Esophagus muscularis mucosa (tissue), 4 donors: Measurements from ENCODE around the gene ZEB2. TPM values are rescaled to one million over a fixed set of nuclear protein-coding genes. Genes with fewer than 3 reads are reported as not detected.
A peak's percentile ranks its signal among the peaks of the same experiment; 100 is the strongest.

Experiments
- DNase-seq: peaks from one replicate; pipeline ENCODE4 v3.0.0-alpha.2; 2017; ENCODE audit errors: extremely low spot score
- H3K27ac ChIP-seq, 4 donors: fragments of 200-600 bp; sonication (generic); replicated peaks in 1 of 4; 1 replicate in 3 of 4; 2 replicates in 1 of 4; pipeline ENCODE4 v1.5.1; 2016 to 2019; ENCODE audit warnings: mild to moderate bottlenecking in 1 of 4
- H3K27me3 ChIP-seq, 4 donors: fragments of 200-600 bp; sonication (generic); one replicate each; pipeline versions ENCODE4 v1.5.1 to v1.6.0; 2016 to 2019
- H3K36me3 ChIP-seq, 4 donors: fragments of 200-600 bp; sonication (generic); one replicate each; pipeline ENCODE4 v1.5.1; 2016 to 2019
- H3K4me1 ChIP-seq, 4 donors: fragments of 200-600 bp; sonication (generic); one replicate each; pipeline ENCODE4 v1.5.1; 2016 to 2019
- H3K4me3 ChIP-seq, 4 donors: fragments of 200-600 bp; sonication (generic); 1 replicate in 2 of 4; 2 replicates in 2 of 4; pipeline ENCODE4 v1.5.1; 2016 to 2019; ENCODE audit warnings: mild to moderate bottlenecking in 4 of 4, moderate library complexity in 1 of 4
- H3K9me3 ChIP-seq, 4 donors: fragments of 200-600 bp; sonication (generic); 1 replicate in 3 of 4; 2 replicates in 1 of 4; pipeline ENCODE4 v1.5.1; 2016 to 2019
- CTCF ChIP-seq, 3 experiments: fragments of 200-600 bp in 2 of 3; fragments of 450-650 bp in 1 of 3; sonication (generic) in 2 of 3; IDR thresholded peaks; one replicate each; pipeline ENCODE4 v1.5.1; 2017 to 2019; ENCODE audit warnings: antibody characterized with exemption in 3 of 3, mild to moderate bottlenecking in 2 of 3, moderate library complexity in 1 of 3
- EP300 ChIP-seq: sonication (generic); formaldehyde crosslinking; IDR thresholded peaks from one replicate; pipeline ENCODE4 v1.6.1; 2017; ENCODE audit warnings: antibody characterized with exemption
- POLR2A ChIP-seq: fragments of 450-650 bp; IDR thresholded peaks from one replicate; pipeline ENCODE4 v1.6.1; 2017; ENCODE audit warnings: antibody characterized with exemption, moderate library complexity, mild to moderate bottlenecking, low read depth
- POLR2AphosphoS5 ChIP-seq, 2 donors: sonication (generic); formaldehyde crosslinking; IDR thresholded peaks; one replicate each; pipeline ENCODE4 v1.6.1; 2017; ENCODE audit warnings: antibody characterized with exemption in 2 of 2
- WGBS: methylation state at CpG from one replicate; pipeline ENCODE4 v1.1.5; 2018; 5-methylcytosine and 5-hydroxymethylcytosine counted together
- intact Hi-C: fragments of 100-400 bp; cut with DNase I; formaldehyde crosslinking; loops from one replicate; pipeline ENCODE4 v1.15.1; 2023
- total RNA-seq, 4 donors: library from RNA; depleted of rRNA; stranded (reverse); fragments of >200 nt; gene quantifications; one replicate each; pipeline versions ENCODE4 v1.1.0 to v1.2.1, GENCODE V29; 2016

The ZEB2 gene
- total RNA-seq, 4 donors from 2014 or later = 41.2 to 68.3 (median 55.7) TPM

- H3K27me3 ChIP-seq = peaks cover 0 to 88% (median 20%) of the 10 kb centered on the region in 4 donors
- peak overlapping the region; percentile 87 to 90 (median 89) for H3K27ac ChIP-seq
- H3K4me1 ChIP-seq = peaks cover 20 to 38% (median 27%) of the 10 kb centered on the region in 4 donors
- H3K36me3 ChIP-seq = no peaks in the 10 kb centered on the region
- intact Hi-C loops = loop anchor here (10.0 kb wide), 1 partner anchor 60 kb away; no protein-coding TSS in a partner anchor
- 34% methylated on average over 4 of the region's 4 CpGs for WGBS
- DNase-seq = no peak
- peak overlapping the region; percentile 64 to 82 (median 69) for H3K4me3 ChIP-seq
- no peaks in the 10 kb centered on the region for H3K9me3 ChIP-seq
- TF ChIP-seq EP300 (no peak), POLR2A (no peak), POLR2AphosphoS5 (IDR thresholded peaks at IDR 0.05) (no peak), CTCF (IDR thresholded peaks at IDR 0.05) (no peak)
These were observed 4.7 kb downstream of the ZEB2 start for GRCh38 chr2:144515099-144515695.

DNA sequence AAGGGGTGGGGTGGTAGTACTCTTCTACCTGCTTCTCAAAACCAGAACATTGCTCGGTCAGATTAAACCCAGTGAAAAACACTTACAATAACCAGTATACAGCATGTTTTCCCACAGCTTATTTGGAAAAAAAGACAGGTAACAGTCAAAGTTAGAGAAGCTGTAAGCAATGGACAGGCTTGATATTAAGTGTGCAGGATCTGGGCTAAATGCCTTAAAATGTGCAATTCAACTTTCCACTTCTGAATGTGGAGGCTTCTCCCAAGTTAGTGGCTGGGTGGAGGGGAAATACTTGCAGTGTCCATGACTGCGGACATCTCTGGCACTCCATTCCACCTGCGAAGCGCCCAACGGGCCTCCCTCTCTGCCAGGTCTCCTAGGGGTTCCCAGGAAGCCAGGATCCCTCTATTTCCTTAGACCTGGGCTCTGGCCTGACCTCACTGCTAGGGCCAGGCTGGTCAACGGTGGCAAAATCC lies 5.3 kb downstream of the ZEB2 start:
- Histone ChIP-seq H3K9me3 (no peaks in the 10 kb centered on the region), H3K4me3 (peak overlapping the region; percentile 64 to 82 (median 69)), H3K4me1 (peaks cover 20 to 33% (median 27%) of the 10 kb centered on the region in 4 donors), H3K36me3 (no peaks in the 10 kb centered on the region), H3K27ac (peak overlapping the region; percentile 87 to 90 (median 89)), H3K27me3 (peaks cover 0 to 84% (median 17%) of the 10 kb centered on the region in 4 donors)
- DNase-seq = no peak
- WGBS = 57% methylated on average over 6 of the region's 6 CpGs
- TF ChIP-seq POLR2A (no peak), POLR2AphosphoS5 (IDR thresholded peaks at IDR 0.05) (no peak), EP300 (no peak), CTCF (IDR thresholded peaks at IDR 0.05) (no peak)
- intact Hi-C loops = loop anchor here (5.0 to 10.0 kb wide), 2 partner anchors 60 to 182 kb away; a partner anchor contains a TSS

DNA sequence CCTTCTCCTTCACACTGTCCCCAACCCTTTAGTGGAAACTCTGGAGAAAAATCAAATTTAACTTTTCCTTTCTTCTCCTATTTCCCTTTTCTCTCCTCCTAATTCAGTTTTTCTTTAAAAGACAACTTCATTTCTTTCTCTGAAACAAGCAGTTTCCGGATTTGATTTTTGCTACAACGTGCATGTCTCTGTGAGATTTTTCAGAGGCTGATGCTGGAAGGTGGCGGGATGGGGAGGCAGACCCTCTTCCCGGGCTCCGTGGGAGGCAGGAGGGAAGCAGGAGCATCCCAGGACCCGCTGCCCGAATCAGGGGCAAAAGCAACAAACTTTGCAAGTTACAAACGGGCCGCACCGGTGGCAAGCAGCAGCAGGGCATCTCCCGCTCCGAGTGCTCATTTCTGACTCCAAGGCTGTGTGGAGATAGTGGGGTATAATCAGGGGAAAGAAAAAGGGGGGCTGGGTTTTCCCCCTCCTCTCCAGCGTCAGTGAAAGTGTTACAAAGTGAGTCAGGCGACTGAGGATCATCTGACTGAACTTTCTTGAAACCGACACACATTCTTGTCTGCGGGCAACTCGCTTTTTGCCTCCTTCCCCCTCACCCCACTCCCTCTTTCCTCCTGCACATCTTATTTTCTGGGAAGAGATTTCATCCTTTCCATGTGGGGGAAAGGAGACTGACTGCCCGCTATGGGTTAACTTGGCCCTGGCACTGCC lies 6.4 kb downstream of the ZEB2 start:
- no peak for DNase-seq
- H3K9me3 ChIP-seq = no peaks in the 10 kb centered on the region
- peaks cover 0 to 73% (median 11%) of the 10 kb centered on the region in 4 donors for H3K27me3 ChIP-seq
- intact Hi-C loops = loop anchor here (5.0 to 10.0 kb wide), 2 partner anchors 59 to 181 kb away; a partner anchor contains a TSS
- 40% methylated on average over 18 of the region's 18 CpGs for WGBS
- peak overlapping the region; percentile 87 to 90 (median 89) for H3K27ac ChIP-seq
- H3K4me3 ChIP-seq = peak overlapping the region; percentile 64 to 82 (median 69)
- no peaks in the 10 kb centered on the region for H3K36me3 ChIP-seq
- TF ChIP-seq POLR2AphosphoS5 (IDR thresholded peaks at IDR 0.05) = peak in 1 of 2 donors; percentile 63
- TF ChIP-seq CTCF (IDR thresholded peaks at IDR 0.05) = no peak
- no peak for TF ChIP-seq EP300
- peaks cover 25 to 31% (median 29%) of the 10 kb centered on the region in 4 donors for H3K4me1 ChIP-seq

- no peak for DNase-seq
- Histone ChIP-seq H3K4me3 (peak overlapping the region; percentile 64 to 82 (median 69)), H3K27ac (peak overlapping the region; percentile 87 to 90 (median 89)), H3K36me3 (no peaks in the 10 kb centered on the region), H3K9me3 (no peaks in the 10 kb centered on the region), H3K27me3 (peaks cover 0 to 67% (median 6%) of the 10 kb centered on the region in 4 donors), H3K4me1 (peaks cover 20 to 25% (median 24%) of the 10 kb centered on the region in 4 donors)
- intact Hi-C loops = loop anchor here (5.0 to 10.0 kb wide), 2 partner anchors 58 to 181 kb away; a partner anchor contains a TSS
- TF ChIP-seq CTCF (IDR thresholded peaks at IDR 0.05) (no peak), POLR2AphosphoS5 (IDR thresholded peaks at IDR 0.05) (peak; percentile 17 to 47)
- 33% methylated on average over 5 of the region's 5 CpGs for WGBS
These were observed 7.0 kb downstream of the ZEB2 start for GRCh38 chr2:144512891-144513351.
